Camera-type eye (tissue), 1 donor: ENCODE measurements around the gene DUSP12. TPM values are rescaled to one million over a fixed set of nuclear protein-coding genes. Genes with fewer than 3 reads are reported as not detected.

Experiments
- total RNA-seq: library from RNA; depleted of rRNA; stranded (reverse); fragments of >200 nt; gene quantifications from one replicate; pipeline ENCODE4 v1.2.3, GENCODE V29; 2014

Gene DUSP12
- 71.5 TPM for total RNA-seq

GRCh38 chr1:161749509-161750407 is at the start of gene DUSP12:
Gene DUSP12, plus strand, starts transcription at chr1:161749786. Its CDS starts 16 bp downstream, at chr1:161749802.

DNA sequence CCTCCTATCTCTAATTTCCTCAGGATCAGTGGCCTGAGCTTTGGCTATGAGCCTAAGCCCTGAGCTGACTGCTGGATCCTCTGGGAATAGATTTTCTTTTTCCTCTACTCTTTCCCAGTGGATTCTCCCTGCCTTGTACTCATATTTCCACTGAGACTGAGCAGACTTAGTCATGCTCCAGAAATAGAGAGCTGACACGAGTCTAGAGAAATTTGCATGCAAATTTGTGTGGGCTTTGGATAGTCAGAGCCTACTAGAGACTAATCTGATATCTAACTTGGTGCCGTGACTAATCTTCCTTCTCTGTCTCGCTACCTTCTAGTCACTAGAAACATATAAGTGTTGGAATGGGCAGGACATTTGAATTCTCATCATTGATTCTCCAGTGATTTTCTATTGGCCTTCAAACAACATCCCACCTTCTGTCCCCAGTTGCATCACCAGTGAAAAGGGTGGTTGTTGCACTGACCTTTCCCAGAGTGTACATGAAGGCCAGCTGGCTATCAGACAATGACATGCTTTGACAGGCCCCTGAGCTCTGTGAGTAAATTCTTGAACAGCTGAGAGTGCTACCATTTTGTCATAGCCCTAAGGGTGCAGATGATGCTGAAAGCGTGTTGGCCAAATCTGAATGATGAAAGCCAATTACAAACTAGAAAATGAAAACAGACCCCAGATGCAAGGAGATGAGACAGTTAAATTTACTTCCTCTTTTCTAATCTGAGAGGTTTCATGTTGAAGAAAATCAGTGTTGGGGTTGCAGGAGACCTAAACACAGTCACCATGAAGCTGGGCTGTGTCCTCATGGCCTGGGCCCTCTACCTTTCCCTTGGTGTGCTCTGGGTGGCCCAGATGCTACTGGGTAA is 42.9 kb upstream of the DUSP12 start, which contains the start of gene FCRLA:
Gene FCRLA (plus strand): TSS at position 748 of the 866 bp plus-strand sequence. CDS start 36 bp downstream, at position 784.

DNA sequence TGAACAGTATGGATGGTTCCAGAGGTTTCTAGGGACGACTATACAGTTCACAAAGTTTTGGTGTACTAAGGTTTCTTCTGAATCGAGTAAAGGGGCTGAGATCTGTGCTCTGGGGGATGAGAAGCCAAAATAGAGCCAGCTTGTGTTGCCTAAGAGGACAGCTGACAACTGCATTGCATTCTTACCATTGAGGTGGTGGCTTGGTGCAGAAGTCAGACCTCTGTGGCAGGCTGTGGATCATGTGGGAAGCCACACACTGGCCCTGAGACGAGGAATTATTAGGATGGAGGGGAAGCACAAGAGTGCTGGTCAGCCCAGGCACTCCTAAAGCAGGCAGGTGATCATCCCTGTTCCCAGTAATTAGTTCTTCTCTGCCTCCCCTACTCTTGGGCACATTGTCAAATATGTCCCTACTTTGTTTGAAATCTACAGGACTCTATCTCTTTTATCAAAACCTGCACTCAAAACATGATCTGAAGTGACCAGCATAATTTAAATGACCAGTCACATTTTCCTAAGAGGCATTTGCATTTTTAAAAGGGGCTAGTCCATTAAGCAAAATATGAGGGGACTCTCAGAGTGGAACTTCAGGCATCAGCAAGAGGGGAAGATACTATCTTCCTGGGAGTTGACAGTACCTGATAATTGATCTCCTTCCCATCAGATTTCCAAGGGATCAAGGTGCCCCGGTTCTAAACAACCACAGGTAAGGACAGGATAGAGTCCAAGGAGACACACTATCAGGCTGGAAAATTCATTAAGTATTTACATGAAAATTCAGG is 28.4 kb upstream of the DUSP12 start, which contains the start of gene FCRLB:
Gene FCRLB (plus strand): TSS at position 589 of the 782 bp plus-strand sequence. CDS start 1,129 bp downstream, outside the sequence.

GRCh38 chr1:161766102-161766981 is 16.8 kb downstream of the DUSP12 start, which contains the start of gene ATF6:
Gene ATF6, plus strand, starts transcription at chr1:161766320. Its CDS starts 41 bp downstream, at chr1:161766361.

Other genes starting within 250 kb of the DUSP12 start
- gene FCGR2A, start 244.3 kb upstream of the DUSP12 start, total RNA-seq = 10.1 TPM
- gene HSPA6, start 225.2 kb upstream of the DUSP12 start, total RNA-seq = 105 TPM
- gene FCGR3A, start 200.0 kb upstream of the DUSP12 start, total RNA-seq = 2.9 TPM
- gene FCGR3B, start 118.6 kb upstream of the DUSP12 start, total RNA-seq = 0.99 TPM
- 1.9 TPM for gene FCGR2B, start 86.6 kb upstream of the DUSP12 start, total RNA-seq
- gene FCRLA, start 42.6 kb upstream of the DUSP12 start, total RNA-seq = not detected
- 0.88 TPM for gene FCRLB, start 28.2 kb upstream of the DUSP12 start, total RNA-seq
- gene ATF6, start 16.5 kb downstream of the DUSP12 start, total RNA-seq = 43.7 TPM